AG08396 (cell line): ENCODE data around the gene MAP4K5.
"Not testable (repeated sequence)": the region's sequence is repeated elsewhere in the genome, so short reads cannot be mapped to it uniquely, and the experiment has no call there.

Source experiments
- DNase-seq: peaks from one replicate; pipeline ENCODE4 v3.0.0; 2012; ENCODE audit warnings: low spot score, mixed read lengths

MAP4K5 gene

GRCh38 chr14:50531595-50532501 lies 521 bp downstream of the MAP4K5 start:
- DNase-seq, result peak; percentile 32

DNA sequence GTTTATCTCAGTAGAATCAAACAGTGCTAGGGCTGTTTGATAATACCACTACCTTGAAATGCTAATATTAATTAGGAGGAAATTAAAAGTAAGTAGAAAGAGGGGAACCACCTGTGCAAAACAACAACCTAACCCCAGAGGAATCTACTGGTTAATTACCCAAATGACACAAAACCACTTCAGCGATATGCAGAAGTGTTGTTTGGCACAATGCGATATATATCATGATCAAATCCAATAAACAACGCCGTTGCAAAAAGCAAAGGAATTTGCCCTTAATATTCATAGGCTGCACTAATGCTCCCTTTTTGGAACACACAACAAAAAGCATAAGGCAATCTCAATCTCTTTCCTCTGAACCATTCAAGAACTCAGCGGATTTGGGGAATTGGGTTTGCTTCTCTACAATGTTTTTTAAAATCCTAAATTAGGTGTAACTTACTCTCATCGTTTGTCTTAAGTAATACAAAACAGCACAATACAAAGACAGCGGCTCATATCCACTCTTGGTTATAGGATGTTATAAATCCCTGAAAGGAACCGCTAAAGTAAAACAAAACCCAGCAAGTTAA lies 1.5 kb downstream of the MAP4K5 start:
- DNase-seq, result no peak

DNA sequence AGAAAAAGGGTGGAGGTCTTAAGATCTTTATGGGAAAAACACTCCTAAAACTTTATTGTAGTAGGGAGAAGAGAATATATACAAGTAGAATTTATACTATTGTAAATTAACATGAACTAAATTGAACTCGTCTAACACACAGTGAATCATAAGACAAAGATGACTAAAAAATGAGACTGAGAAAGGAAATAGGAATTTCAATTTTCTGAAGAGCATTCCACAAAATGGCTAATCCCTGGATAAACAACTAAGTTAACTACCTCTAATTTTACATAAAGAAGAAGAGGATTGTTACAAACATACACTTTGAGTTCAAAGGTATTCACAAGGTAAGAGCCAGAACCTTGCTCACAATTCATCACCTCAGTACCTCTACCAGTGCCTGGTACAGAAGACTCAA lies 2.0 kb downstream of the MAP4K5 start:
- DNase-seq, result no peak

DNA sequence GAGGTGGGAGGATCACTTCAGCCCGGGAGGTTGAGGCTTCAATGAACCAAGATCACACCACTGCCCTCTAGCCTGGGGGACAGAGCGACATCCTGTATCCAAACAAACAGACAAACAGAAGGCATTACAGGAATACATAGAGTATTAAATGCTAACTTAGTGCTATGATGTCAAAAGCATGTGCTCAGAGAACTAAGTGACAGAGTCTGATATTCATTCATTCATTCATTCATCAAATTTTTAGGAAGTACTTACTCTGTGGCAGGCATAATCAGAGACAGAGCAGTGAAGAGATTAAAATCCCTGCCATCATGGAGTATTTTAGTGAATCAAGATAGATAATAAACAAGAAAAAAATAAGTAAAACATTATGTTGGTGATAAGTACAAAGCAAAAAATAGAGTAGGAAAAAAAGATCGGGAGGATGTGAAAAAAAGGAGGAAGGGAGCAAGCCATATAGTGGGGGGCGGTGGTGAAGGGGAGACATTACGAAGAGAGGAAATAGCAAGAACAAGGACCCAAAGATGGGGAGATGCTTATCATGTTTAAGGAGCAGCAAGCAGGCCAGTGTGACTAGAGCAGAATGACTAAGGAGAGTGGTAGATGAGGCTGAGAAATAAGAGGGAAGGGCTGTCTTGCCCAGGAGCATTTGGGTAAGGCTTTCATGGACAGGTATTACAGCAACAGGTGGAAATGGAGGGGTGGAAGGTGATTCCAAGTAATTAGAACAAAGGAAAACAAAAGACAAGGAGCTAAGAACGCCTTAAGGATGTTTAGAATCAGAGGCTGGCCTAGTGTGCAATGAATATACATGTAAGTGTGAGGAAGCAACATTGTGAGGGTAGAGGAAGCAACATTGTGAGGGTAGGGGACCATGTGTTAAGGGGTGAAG lies 2.8 kb downstream of the MAP4K5 start:
- DNase-seq, result no peak

GRCh38 chr14:50528000-50528399 lies 4.4 kb downstream of the MAP4K5 start:
- DNase-seq, result no peak

- no peak for DNase-seq
These were observed 7.4 kb downstream of the MAP4K5 start for GRCh38 chr14:50524731-50525515.

GRCh38 chr14:50524060-50524459 lies 8.3 kb downstream of the MAP4K5 start:
- no peak for DNase-seq

- DNase-seq, result no peak
These were observed 8.9 kb downstream of the MAP4K5 start for GRCh38 chr14:50523271-50524041.

- no peak for DNase-seq
These were observed 10.4 kb downstream of the MAP4K5 start for GRCh38 chr14:50521912-50522341.

DNA sequence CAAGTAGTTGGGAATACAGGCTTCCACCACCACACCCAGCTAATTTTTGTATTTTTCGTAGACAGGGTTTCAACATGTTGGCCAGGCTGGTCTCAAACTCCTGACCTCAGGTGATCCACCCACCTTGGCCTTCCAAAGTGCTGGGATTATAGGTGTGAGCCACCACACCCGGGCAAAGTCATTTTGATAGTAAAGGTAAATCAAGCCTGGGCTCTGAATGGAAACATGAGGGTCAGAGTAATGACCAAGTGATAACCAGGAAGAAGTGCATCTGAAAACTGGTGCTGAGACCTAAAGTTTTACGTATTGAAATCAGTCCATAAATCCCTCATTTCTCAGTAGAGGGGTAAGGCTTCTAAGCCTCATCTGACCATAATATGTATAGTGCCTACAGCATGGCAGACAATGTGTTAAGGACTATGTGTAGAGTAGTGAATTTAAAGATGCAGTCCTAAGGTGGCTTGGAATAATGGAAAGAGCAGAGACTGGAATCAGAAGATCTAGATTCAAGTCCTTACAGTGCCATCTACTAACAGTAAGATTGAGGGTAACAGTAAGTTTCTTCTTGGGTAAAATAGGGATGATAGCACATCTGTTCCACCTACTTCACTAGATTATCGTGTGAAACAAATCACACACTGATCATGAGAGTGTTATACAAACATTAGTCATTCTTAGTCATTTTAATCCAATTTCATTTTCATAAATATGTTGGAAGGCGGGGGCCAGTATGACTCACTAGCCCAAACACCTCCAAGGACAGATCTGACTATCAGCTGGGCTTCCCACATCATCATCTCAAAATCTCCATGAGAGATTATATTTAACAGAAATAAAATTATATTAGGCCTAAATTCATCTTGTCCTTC lies 11.2 kb downstream of the MAP4K5 start:
- peak; percentile 56 for DNase-seq

DNA sequence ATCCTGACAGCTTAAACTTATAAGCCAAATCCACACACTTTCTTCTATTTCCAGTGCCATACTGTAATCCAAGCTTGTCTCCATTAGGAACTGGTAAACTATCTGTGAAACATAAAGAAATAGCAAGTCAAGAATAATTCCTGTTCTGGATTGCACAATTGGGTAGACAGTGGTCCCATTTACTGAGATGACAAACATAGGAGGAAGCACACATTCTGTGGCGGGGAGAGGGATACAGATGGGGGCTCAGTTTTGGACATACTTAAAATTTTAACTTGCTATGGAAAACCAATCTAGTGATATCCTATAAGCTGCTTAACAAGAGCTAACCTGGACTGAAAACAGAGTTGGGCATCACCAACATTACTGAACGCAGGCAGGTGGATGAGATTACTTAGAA lies 16.3 kb downstream of the MAP4K5 start:
- DNase-seq, result no peak

- DNase-seq, result no peak
These were observed 19.9 kb downstream of the MAP4K5 start for GRCh38 chr14:50512463-50512862.

- DNase-seq, result no peak
These were observed 22.2 kb downstream of the MAP4K5 start for GRCh38 chr14:50510157-50510556.

DNA sequence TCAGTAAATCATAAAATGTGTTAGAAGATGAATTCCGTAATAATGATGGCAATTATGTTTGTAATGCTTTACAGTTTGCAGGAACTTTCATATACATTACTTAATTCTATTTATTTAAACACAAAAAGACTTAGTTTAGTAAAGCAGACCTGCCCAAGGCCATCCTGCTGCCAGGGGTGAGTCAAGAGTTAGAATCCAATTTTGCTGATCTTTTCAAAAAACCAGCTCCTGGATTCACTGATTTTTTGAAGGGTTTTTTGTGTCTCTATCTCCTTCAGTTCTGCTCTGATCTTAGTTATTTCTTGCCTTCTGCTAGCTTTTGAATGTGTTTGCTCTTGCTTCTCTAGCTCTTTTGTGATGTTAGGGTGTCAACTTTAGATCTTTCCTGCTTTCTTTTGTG lies 25.3 kb downstream of the MAP4K5 start:
- not testable (repeated sequence) for DNase-seq

GRCh38 chr14:50501642-50502041 lies 30.7 kb downstream of the MAP4K5 start:
- DNase-seq, result peak; percentile 15

GRCh38 chr14:50497351-50497750 lies 35.0 kb downstream of the MAP4K5 start:
- no peak for DNase-seq

DNA sequence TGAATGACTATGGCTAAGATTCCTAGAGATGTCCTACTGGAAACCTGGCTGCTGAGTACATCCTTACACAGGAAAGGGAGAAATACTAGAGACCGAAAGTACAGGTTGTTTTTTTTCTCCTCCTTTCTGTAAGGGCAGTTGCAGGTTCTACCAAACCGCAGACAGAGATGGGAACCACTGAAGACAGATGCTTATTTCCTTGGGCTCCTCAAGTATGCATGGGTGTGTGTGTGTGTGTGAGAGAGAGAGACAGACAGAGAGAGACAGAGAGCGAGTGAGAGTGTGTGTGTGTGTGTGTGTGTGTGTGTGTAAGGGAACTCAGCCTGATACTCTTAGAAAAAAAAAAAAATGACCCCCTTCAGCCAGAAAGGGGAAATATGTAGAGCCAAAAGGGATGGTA lies 42.5 kb downstream of the MAP4K5 start:
- DNase-seq, result no peak

DNA sequence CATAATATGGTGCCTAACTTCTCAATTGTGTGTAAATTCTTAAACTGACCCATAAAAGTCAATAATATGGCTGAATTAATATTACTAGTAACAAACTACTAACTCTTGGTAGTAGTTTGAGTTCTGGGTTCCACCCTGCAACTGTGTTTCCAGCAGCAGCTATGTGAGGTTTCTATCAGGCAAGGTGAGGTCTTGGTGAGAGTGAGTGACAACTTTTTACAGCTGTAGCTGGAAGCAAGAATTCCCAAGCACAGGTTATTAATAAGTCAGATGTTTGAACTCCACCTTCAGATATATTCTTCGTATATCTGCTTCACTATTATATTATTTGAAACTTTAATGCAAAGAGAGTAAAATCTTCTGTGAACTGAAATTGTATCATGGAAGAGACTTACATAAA lies 43.8 kb downstream of the MAP4K5 start:
- no peak for DNase-seq

- DNase-seq, result no peak
These were observed 53.3 kb downstream of the MAP4K5 start for GRCh38 chr14:50479041-50479440.

- no peak for DNase-seq
These were observed 54.6 kb downstream of the MAP4K5 start for GRCh38 chr14:50477760-50478159.
